GM21737 (cell line): Measurements from ENCODE around the gene TSSK3.
"Not testable (repeated sequence)": the region's sequence is repeated elsewhere in the genome, so short reads cannot be mapped to it uniquely, and the experiment has no call there.

Source experiments
- ATAC-seq: cut with Tn5 transposase; IDR thresholded peaks from one replicate; pipeline ENCODE4 v1.9.1; 2021; ENCODE audit warnings: mild to moderate bottlenecking, moderate library complexity; ENCODE audit not compliant: unreplicated experiment

TSSK3 gene

GRCh38 chr1:32394890-32395432 lies 32.6 kb downstream of the TSSK3 start:
- no peak for ATAC-seq

- not testable (repeated sequence) for ATAC-seq
These were observed 34.2 kb downstream of the TSSK3 start for GRCh38 chr1:32396524-32396923.

- no peak for ATAC-seq
These were observed 36.1 kb downstream of the TSSK3 start for GRCh38 chr1:32398401-32398800.

GRCh38 chr1:32399843-32400242 lies 37.5 kb downstream of the TSSK3 start:
- ATAC-seq: no peak

GRCh38 chr1:32400876-32401631 lies 38.7 kb downstream of the TSSK3 start:
- no peak for ATAC-seq

GRCh38 chr1:32404946-32405345 lies 42.6 kb downstream of the TSSK3 start:
- ATAC-seq: no peak

GRCh38 chr1:32405672-32406467 lies 43.5 kb downstream of the TSSK3 start:
- ATAC-seq: no peak

GRCh38 chr1:32406629-32407111 lies 44.3 kb downstream of the TSSK3 start:
- ATAC-seq: no peak

GRCh38 chr1:32411261-32411660 lies 48.9 kb downstream of the TSSK3 start:
- no peak for ATAC-seq

- no peak for ATAC-seq
These were observed 51.3 kb downstream of the TSSK3 start for GRCh38 chr1:32413507-32414185.
